Naive thymus-derived CD4-positive, alpha-beta T cell (primary cell): ENCODE data around the gene APC. TPM values are rescaled to one million over a fixed set of nuclear protein-coding genes. Genes with fewer than 3 reads are reported as not detected.

Source experiments
- ATAC-seq: fragments of 150-1000 bp; cut with Tn5 transposase; 2 replicates; pipeline ENCODE4 v1.10.0; 2021; ENCODE audit warnings: mild to moderate bottlenecking, moderate library complexity
- CTCF ChIA-PET: fragments of 350-600 bp; sonication (Branson Sonifier 250); formaldehyde crosslinking; loops from one replicate; lab custom pipeline; 2021; ENCODE audit warnings: antibody characterized with exemption; lab: Charles Lee
- POLR2A ChIA-PET: fragments of 350-600 bp; sonication (Branson Sonifier 250); formaldehyde crosslinking; loops from one replicate; lab custom pipeline; 2021; ENCODE audit warnings: antibody characterized with exemption, inconsistent platforms; lab: Charles Lee
- DNase-seq, 9 donors: peaks; one replicate each; pipeline versions ENCODE4 v3.0.0 to v3.0.0-alpha.2; 2020 to 2022; ENCODE audit warnings: mixed read lengths in 1 of 9
- H3K27ac ChIP-seq: one replicate; pipeline ENCODE4 v1.7.0; 2013; ENCODE audit warnings: mild to moderate bottlenecking, low read depth, low read length, moderate library complexity
- H3K27me3 ChIP-seq, 2 donors: one replicate each; pipeline ENCODE4 v1.7.0; 2013; ENCODE audit warnings: low read length in 2 of 2, mild to moderate bottlenecking in 2 of 2, moderate library complexity in 2 of 2; ENCODE audit not compliant: control insufficient read depth in 2 of 2, insufficient read depth in 2 of 2
- H3K36me3 ChIP-seq, 3 experiments: 1 replicate in 2 of 3; 2 replicates in 1 of 3; pipeline ENCODE4 v1.7.0; 2013; ENCODE audit warnings: low read length in 3 of 3, mild to moderate bottlenecking in 3 of 3, moderate library complexity in 1 of 3; ENCODE audit not compliant: insufficient read depth in 3 of 3, control insufficient read depth in 2 of 3
- H3K4me1 ChIP-seq, 2 donors: one replicate each; pipeline ENCODE4 v1.7.0; 2013; ENCODE audit warnings: low read length in 2 of 2, mild to moderate bottlenecking in 2 of 2, moderate library complexity in 1 of 2; ENCODE audit not compliant: control insufficient read depth in 2 of 2, insufficient read depth in 2 of 2
- H3K4me3 ChIP-seq: 2 replicates; pipeline ENCODE4 v1.7.0; 2013; ENCODE audit warnings: mild to moderate bottlenecking, low read length
- H3K9me3 ChIP-seq, 3 experiments: 1 replicate in 2 of 3; 2 replicates in 1 of 3; pipeline ENCODE4 v1.7.0; 2013; ENCODE audit warnings: low read length in 3 of 3; ENCODE audit not compliant: control insufficient read depth in 2 of 3
- H3K27ac Mint-ChIP-seq, 9 donors: one replicate each; pipeline ENCODE4 v1.8.0; 2020 to 2022; ENCODE audit warnings: mixed read lengths in 9 of 9, mild to moderate bottlenecking in 8 of 9, moderate library complexity in 5 of 9, inconsistent platforms in 2 of 9
- H3K27me3 Mint-ChIP-seq, 5 donors: one replicate each; pipeline ENCODE4 v1.8.0; 2021 to 2022; ENCODE audit warnings: mixed read lengths in 5 of 5, mild to moderate bottlenecking in 1 of 5
- H3K36me3 Mint-ChIP-seq, 5 donors: one replicate each; pipeline ENCODE4 v1.8.0; 2020 to 2022; ENCODE audit warnings: mixed read lengths in 5 of 5, mild to moderate bottlenecking in 3 of 5, inconsistent platforms in 1 of 5
- H3K4me1 Mint-ChIP-seq, 7 donors: one replicate each; pipeline ENCODE4 v1.8.0; 2020 to 2022; ENCODE audit warnings: mixed read lengths in 7 of 7, mild to moderate bottlenecking in 3 of 7, inconsistent platforms in 1 of 7
- H3K4me3 Mint-ChIP-seq, 10 donors: one replicate each; pipeline ENCODE4 v1.8.0; 2020 to 2022; ENCODE audit warnings: mild to moderate bottlenecking in 10 of 10, mixed read lengths in 10 of 10, moderate library complexity in 6 of 10, inconsistent platforms in 2 of 10
- H3K9me3 Mint-ChIP-seq, 11 donors: one replicate each; pipeline ENCODE4 v1.8.0; 2020 to 2022; ENCODE audit warnings: mixed read lengths in 11 of 11, mild to moderate bottlenecking in 4 of 11, inconsistent platforms in 1 of 11, moderate library complexity in 1 of 11
- intact Hi-C, 2 donors: fragments of 100-400 bp; cut with micrococcal nuclease; formaldehyde crosslinking; loops; one replicate each; pipeline ENCODE4 v1.15.1; 2023
- polyA plus RNA-seq, 2 donors: library from polyadenylated mRNA; unstranded; fragments of 300-500 nt; fragmentation: Illumina TruSeq; gene quantifications; one replicate each; pipeline ENCODE4 v1.2.3, GENCODE V29; 2021
- total RNA-seq, 6 experiments: library from RNA in 5 of 6; stranded (reverse) in 5 of 6; gene quantifications; 1 replicate in 5 of 6; 2 replicates in 1 of 6; pipeline ENCODE4 v1.2.3 and lab custom pipeline; 2021 to 2026

APC gene
- total and polyA plus RNA-seq, 7 experiments from 2014 or later, result 18.8 to 53.2 (median 34.5) TPM

DNA sequence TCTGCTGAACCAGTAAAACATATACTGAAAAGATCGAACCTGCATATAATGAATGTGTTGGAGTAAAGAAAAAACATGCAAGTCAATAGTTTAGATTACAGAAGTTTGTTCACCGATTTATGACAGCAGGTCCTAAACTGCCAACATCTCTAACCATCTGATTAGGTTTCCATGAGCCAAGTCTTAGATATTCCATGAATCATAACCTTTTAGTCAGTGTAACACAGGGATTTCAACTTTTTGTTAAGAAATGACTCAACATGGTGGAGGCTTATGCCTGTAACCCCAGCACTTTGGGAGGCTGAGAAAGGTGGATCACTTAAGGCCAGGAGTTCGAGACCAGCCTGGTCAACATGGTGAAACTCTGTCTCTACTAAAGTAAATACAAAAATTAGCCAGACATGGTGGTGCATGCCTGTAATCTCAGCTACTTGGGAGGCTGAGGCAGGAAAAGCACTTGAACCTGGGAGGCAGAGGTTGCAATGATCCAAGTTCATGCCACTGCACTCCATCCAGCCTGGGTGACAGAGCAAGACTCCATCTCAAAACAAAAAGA, 38.7 kb downstream of the APC start:
- Mint-ChIP-seq H3K27me3 (no peaks in the 10 kb centered on the region), H3K4me1 (peaks cover 0 to 2% (median 0%) of the 10 kb centered on the region in 7 donors), H3K27ac (no peak overlapping the region), H3K4me3 (no peak overlapping the region), H3K9me3 (no peaks in the 10 kb centered on the region), H3K36me3 (peaks cover 5 to 34% (median 14%) of the 10 kb centered on the region in 5 donors)
- Histone ChIP-seq H3K4me3 (no peak overlapping the region), H3K27ac (no peak overlapping the region), H3K9me3 (no peaks in the 10 kb centered on the region), H3K36me3 (peaks cover 0 to 8% (median 7%) of the 10 kb centered on the region in 3 experiments), H3K4me1 (no peaks in the 10 kb centered on the region), H3K27me3 (no peaks in the 10 kb centered on the region)
- ATAC-seq (no peak), DNase-seq (no peak)
- CTCF ChIA-PET, result no interaction called here
- intact Hi-C loops, result no loop called here
- POLR2A ChIA-PET, result no interaction called here

DNA sequence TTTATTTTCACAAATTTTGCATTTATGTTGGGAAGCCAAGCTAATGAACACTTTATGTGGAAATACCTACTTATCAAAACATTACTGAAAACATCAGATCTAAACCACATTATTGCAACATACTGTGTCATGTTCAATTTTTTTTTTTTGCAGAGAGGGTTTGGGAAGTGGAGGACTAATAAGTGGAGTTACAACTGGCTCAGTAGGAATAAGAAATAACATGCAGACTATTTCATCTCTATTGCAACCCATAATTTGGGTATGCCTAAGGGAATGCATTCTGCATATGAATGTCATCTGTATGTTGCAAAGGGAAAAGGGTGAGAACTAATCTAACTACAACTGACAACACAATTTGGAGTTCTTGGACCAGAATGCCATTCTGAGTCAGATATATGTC, 41.8 kb downstream of the APC start:
- Mint-ChIP-seq H3K4me1 (no peaks in the 10 kb centered on the region), H3K9me3 (no peaks in the 10 kb centered on the region), H3K36me3 (peaks cover 5 to 48% (median 24%) of the 10 kb centered on the region in 5 donors), H3K4me3 (no peak overlapping the region), H3K27ac (no peak overlapping the region), H3K27me3 (no peaks in the 10 kb centered on the region)
- Histone ChIP-seq H3K27me3 (no peaks in the 10 kb centered on the region), H3K36me3 (peaks cover 0 to 16% (median 0%) of the 10 kb centered on the region in 3 experiments), H3K4me3 (no peak overlapping the region), H3K4me1 (no peaks in the 10 kb centered on the region), H3K9me3 (no peaks in the 10 kb centered on the region), H3K27ac (no peak overlapping the region)
- DNase-seq (no peak), ATAC-seq (no peak)
- ChIA-PET POLR2A (no interaction called here), CTCF (interaction anchor here (0.5 kb wide), 1 partner anchor 69 kb away, joined by 8 read pairs; no protein-coding TSS in a partner anchor)
- intact Hi-C loops, result no loop called here

DNA sequence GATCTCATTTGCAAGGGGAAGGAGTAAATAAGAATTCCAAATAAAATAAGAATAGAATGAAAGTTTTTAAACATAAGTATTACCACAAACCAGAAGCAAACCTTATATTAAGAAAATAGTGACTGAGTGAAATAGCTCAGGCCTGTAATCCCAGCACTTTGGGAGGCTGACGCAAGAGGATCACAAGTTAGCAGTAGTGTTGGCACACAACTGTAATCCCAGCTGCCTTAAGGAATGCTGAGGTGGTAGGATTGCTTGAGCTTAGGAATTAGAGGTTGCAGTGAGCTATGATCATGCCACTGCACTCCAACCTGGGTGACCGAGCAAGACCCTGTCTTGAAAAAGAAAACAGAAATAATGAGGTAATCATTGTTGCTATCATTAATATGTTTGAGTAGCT, 47.0 kb downstream of the APC start:
- ChIA-PET CTCF (no interaction called here), POLR2A (no interaction called here)
- Histone ChIP-seq H3K4me3 (no peak overlapping the region), H3K27ac (no peak overlapping the region), H3K27me3 (no peaks in the 10 kb centered on the region), H3K36me3 (peaks cover 0 to 12% (median 0%) of the 10 kb centered on the region in 3 experiments), H3K4me1 (no peaks in the 10 kb centered on the region), H3K9me3 (no peaks in the 10 kb centered on the region)
- H3K27me3 Mint-ChIP-seq, result no peaks in the 10 kb centered on the region
- H3K4me1 Mint-ChIP-seq, result no peaks in the 10 kb centered on the region
- DNase-seq, result no peak
- intact Hi-C loops, result no loop called here
- ATAC-seq, result no peak
- no peak overlapping the region for H3K4me3 Mint-ChIP-seq
- no peak overlapping the region for H3K27ac Mint-ChIP-seq
- H3K36me3 Mint-ChIP-seq, result peaks cover 0 to 34% (median 18%) of the 10 kb centered on the region in 5 donors
- H3K9me3 Mint-ChIP-seq, result no peaks in the 10 kb centered on the region

DNA sequence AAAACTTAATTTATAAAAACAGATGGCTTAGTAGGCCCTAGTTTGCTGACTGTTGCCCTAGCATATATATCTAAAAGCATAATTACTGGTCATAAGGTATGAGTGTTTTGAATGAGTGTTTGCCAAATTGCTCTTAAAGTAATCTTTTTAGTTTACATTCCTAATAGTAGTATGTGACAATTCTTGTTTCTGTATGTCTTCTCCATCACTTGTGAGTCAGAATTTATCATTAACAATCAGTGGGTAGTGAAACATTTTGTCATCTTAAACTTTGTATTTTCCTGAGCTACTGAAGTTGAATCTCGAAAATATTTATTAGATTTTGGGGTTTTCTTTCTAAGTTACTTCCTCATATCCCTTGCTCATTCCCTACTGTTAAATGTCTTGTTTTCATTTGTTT, 49.6 kb downstream of the APC start:
- Histone ChIP-seq H3K4me1 (no peaks in the 10 kb centered on the region), H3K27me3 (no peaks in the 10 kb centered on the region), H3K36me3 (peaks cover 0 to 5% (median 0%) of the 10 kb centered on the region in 3 experiments), H3K27ac (no peak overlapping the region), H3K4me3 (no peak overlapping the region), H3K9me3 (no peaks in the 10 kb centered on the region)
- DNase-seq (no peak), ATAC-seq (no peak)
- H3K36me3 Mint-ChIP-seq, result peaks cover 0 to 18% (median 7%) of the 10 kb centered on the region in 5 donors
- ChIA-PET POLR2A (no interaction called here), CTCF (interaction anchor here (0.6 to 1.1 kb wide), 2 partner anchors 9 to 31 kb away, joined by 3 to 5 read pairs; no protein-coding TSS in a partner anchor)
- H3K27me3 Mint-ChIP-seq, result no peaks in the 10 kb centered on the region
- intact Hi-C loops, result no loop called here
- H3K27ac Mint-ChIP-seq, result no peak overlapping the region
- H3K4me3 Mint-ChIP-seq, result no peak overlapping the region
- H3K9me3 Mint-ChIP-seq, result no peaks in the 10 kb centered on the region
- H3K4me1 Mint-ChIP-seq, result no peaks in the 10 kb centered on the region

DNA sequence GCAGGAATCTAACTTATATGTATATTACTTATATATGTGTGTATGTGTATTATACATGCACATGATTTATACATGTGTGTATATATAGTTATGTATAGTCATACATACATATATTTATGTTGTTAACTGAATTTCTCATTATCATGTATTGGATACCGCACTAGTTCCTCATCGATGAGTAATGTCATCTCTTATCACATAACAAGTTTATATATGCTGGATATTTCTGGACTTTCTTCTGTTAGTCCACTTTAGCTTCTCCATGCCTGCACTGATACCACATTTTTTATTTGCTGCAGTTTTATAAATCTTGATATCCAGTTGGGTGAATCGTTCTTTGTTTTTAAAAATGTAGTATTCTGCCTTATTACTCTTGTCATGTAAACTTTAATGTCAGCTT, 50.2 kb downstream of the APC start:
- no peak overlapping the region for H3K4me3 Mint-ChIP-seq
- ATAC-seq (no peak), DNase-seq (no peak)
- H3K4me1 ChIP-seq, result no peaks in the 10 kb centered on the region
- no peak overlapping the region for H3K27ac Mint-ChIP-seq
- intact Hi-C loops, result no loop called here
- no peaks in the 10 kb centered on the region for H3K27me3 Mint-ChIP-seq
- ChIA-PET CTCF (interaction anchor here (0.6 to 1.1 kb wide), 3 partner anchors 8 to 32 kb away, joined by 3 to 5 read pairs (median 3); no protein-coding TSS in a partner anchor), POLR2A (no interaction called here)
- H3K4me1 Mint-ChIP-seq, result no peaks in the 10 kb centered on the region
- no peak overlapping the region for H3K27ac ChIP-seq
- H3K4me3 ChIP-seq, result no peak overlapping the region
- no peaks in the 10 kb centered on the region for H3K9me3 ChIP-seq
- peaks cover 0 to 9% (median 3%) of the 10 kb centered on the region in 3 experiments for H3K36me3 ChIP-seq
- H3K9me3 Mint-ChIP-seq, result no peaks in the 10 kb centered on the region
- H3K27me3 ChIP-seq, result no peaks in the 10 kb centered on the region
- peaks cover 0 to 15% (median 9%) of the 10 kb centered on the region in 5 donors for H3K36me3 Mint-ChIP-seq

DNA sequence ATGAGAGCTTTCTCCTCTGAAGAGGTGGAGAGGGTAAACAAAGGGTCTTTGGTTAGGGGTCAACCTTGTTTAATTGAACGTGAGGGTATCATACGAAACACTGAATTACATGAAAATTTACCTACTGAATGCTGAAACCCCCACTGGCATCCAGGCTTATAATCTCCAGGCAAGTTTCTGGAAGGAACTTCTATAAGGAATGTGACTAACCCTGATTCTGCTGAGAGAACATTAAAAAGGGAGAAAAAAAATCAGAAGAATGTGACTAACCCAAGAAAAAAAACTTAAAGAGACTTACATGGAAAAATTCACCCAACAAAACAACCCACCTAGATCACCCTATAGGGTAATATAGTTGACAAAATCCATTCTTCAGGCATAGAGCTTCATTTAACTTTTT, 55.5 kb downstream of the APC start:
- Histone ChIP-seq H3K36me3 (peaks cover 0 to 30% (median 9%) of the 10 kb centered on the region in 3 experiments), H3K4me3 (no peak overlapping the region), H3K4me1 (no peaks in the 10 kb centered on the region), H3K9me3 (no peaks in the 10 kb centered on the region), H3K27ac (no peak overlapping the region), H3K27me3 (no peaks in the 10 kb centered on the region)
- no peak for ATAC-seq
- Mint-ChIP-seq H3K4me1 (peaks cover 0 to 3% (median 0%) of the 10 kb centered on the region in 7 donors), H3K36me3 (peaks cover 13 to 46% (median 33%) of the 10 kb centered on the region in 5 donors), H3K27ac (peak overlapping the region in 1 of 9 donors; percentile 17), H3K27me3 (no peaks in the 10 kb centered on the region), H3K4me3 (no peak overlapping the region), H3K9me3 (no peaks in the 10 kb centered on the region)
- CTCF ChIA-PET, result no interaction called here
- intact Hi-C loops, result no loop called here
- POLR2A ChIA-PET, result interaction anchor here (0.7 kb wide), 1 partner anchor 159 kb away, joined by 3 read pairs; no protein-coding TSS in a partner anchor
- DNase-seq, result no peak

DNA sequence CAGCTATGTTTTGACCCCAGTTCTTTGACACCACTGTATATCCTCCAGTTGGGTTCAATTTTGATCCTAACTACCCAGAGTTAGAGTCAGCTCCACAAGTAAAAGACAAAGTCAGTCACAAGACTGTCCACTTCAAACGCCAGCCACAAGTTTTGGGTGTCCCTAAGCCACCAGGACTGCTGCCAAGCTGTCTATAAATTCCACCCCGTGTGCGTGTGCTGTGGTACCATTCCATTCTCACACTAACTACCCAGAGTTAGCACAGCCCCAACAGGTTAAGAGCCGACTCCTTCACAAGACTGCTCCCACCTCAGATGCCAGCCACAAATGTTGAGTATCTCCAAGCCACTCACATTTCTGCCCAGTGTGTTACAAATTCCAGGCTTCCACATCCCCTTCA, 56.7 kb downstream of the APC start:
- H3K27me3 Mint-ChIP-seq, result no peaks in the 10 kb centered on the region

More for the DNA sequence above, 56.7 kb downstream of the APC start:
- Histone ChIP-seq H3K27ac (no peak overlapping the region), H3K9me3 (no peaks in the 10 kb centered on the region), H3K4me3 (no peak overlapping the region), H3K36me3 (peaks cover 0 to 30% (median 9%) of the 10 kb centered on the region in 3 experiments), H3K4me1 (no peaks in the 10 kb centered on the region), H3K27me3 (no peaks in the 10 kb centered on the region)
- DNase-seq (no peak), ATAC-seq (no peak)
- Mint-ChIP-seq H3K27ac (peak overlapping the region in 2 of 9 donors; percentile 27 to 56), H3K36me3 (peaks cover 13 to 54% (median 35%) of the 10 kb centered on the region in 5 donors), H3K4me3 (no peak overlapping the region), H3K4me1 (peaks cover 0 to 3% (median 0%) of the 10 kb centered on the region in 7 donors), H3K9me3 (no peaks in the 10 kb centered on the region)
- intact Hi-C loops, result no loop called here
- CTCF ChIA-PET, result no interaction called here
- POLR2A ChIA-PET, result no interaction called here
